Astrocyte of the spinal cord (primary cell): ENCODE measurements around the gene MORN1.
"Not testable (repeated sequence)": the region's sequence is repeated elsewhere in the genome, so short reads cannot be mapped to it uniquely, and the experiment has no call there.

Experiments used
- DNase-seq: peaks from one replicate; pipeline ENCODE4 v3.0.0; 2011; ENCODE audit warnings: low read depth, low spot score
- H3K4me3 ChIP-seq: 2 replicates; pipeline ENCODE4 v1.5.1; 2011; ENCODE audit warnings: low read depth, mild to moderate bottlenecking, low read length, moderate library complexity
- in situ Hi-C: cut with HindIII; loops from 2 replicates; pipeline ENCODE4 v1.10.0; 2017; ENCODE audit warnings: low sequenced_read_pairs
- TF ChIP-seq, protein P1 (sequence below): IDR thresholded peaks from 2 replicates; pipeline ENCODE4 v1.5.1; 2012; ENCODE audit warnings: low read depth, mild to moderate bottlenecking, low read length, inconsistent platforms

Gene MORN1

DNA sequence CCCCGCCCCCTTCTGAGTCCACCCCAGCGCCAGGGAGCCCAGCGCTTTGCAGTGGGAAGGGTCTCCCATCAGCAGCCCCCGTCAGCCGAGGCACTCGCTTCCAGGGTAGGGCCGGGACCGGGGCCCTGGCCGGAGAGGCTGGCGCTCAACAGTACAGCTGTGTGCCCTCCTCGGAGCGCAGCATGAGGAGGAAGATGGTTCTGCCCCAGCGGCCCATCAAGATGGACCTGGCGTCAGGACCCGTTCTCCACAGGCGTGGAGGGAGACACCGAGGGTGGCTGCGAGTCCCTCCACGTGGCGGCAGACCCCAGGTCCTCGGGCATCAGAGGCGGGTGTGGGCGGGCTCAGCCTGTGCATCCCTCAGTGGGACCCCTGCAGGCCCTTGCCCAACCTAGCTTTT, 54.3 kb downstream of the MORN1 start:
- TF ChIP-seq, protein P1, sequence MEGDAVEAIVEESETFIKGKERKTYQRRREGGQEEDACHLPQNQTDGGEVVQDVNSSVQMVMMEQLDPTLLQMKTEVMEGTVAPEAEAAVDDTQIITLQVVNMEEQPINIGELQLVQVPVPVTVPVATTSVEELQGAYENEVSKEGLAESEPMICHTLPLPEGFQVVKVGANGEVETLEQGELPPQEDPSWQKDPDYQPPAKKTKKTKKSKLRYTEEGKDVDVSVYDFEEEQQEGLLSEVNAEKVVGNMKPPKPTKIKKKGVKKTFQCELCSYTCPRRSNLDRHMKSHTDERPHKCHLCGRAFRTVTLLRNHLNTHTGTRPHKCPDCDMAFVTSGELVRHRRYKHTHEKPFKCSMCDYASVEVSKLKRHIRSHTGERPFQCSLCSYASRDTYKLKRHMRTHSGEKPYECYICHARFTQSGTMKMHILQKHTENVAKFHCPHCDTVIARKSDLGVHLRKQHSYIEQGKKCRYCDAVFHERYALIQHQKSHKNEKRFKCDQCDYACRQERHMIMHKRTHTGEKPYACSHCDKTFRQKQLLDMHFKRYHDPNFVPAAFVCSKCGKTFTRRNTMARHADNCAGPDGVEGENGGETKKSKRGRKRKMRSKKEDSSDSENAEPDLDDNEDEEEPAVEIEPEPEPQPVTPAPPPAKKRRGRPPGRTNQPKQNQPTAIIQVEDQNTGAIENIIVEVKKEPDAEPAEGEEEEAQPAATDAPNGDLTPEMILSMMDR: no peak
- in situ Hi-C loops: no loop called here
- H3K4me3 ChIP-seq: no peak overlapping the region
- DNase-seq: no peak

DNA sequence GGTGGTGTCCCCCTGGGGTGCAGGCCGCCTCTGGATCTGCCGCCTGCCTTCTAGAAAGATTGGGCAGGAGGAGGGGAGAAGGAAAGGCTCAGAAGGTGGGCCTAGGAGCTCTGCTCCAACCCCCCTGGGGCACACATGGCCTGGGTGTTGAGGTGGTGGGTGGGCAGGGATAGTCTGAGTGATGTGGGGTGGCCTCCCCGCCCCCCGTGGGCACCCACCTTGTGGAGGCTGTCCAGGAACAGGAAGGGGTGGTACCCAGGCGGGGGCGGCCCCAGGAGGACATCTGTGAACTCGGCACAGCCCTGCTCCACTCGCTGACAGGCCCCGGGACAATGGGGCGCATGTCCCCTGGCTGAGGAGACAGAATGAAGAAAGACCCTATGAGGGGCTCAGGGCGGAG, 54.9 kb downstream of the MORN1 start:
- no peak for DNase-seq
- no peak overlapping the region for H3K4me3 ChIP-seq
- in situ Hi-C loops: no loop called here
- TF ChIP-seq, protein P1: no peak

DNA sequence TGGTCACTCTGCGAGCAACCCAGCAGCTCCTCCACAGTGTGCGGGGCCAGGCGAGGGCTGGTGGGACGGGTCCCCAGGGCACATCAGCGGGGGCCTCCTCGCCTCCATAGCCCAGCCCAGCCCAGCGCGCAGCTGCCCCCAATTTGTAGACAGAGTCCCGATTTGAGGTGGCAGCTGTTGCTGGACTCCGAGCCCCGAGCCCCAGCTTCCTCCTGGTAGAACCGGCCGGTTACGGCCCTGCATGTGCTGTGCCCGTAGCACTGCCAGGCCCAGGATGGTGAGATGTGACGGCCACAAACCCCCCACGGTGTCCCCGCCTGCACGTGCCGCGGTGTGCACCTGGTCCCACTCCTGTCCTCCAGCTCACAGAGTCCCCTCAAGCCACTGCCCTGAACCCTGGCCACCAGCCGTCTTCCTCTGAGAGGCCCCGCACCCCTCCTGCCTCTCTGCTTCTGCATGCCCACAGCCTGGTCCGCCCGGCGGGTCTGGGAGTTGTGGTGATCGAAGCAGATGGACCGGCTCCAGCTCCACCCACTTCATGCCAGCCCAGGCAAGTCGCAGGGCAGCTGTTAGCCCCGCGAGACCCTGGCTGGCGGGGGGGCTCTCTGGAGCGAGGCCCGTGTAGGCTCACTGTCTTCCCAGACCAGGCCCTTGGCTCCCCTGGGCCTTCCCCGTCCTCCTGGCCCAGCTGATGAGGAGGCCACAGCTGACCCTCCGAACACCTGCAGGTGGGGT, 55.5 kb downstream of the MORN1 start:
- TF ChIP-seq, protein P1: no peak
- in situ Hi-C loops: no loop called here
- H3K4me3 ChIP-seq: no peak overlapping the region
- DNase-seq: no peak

DNA sequence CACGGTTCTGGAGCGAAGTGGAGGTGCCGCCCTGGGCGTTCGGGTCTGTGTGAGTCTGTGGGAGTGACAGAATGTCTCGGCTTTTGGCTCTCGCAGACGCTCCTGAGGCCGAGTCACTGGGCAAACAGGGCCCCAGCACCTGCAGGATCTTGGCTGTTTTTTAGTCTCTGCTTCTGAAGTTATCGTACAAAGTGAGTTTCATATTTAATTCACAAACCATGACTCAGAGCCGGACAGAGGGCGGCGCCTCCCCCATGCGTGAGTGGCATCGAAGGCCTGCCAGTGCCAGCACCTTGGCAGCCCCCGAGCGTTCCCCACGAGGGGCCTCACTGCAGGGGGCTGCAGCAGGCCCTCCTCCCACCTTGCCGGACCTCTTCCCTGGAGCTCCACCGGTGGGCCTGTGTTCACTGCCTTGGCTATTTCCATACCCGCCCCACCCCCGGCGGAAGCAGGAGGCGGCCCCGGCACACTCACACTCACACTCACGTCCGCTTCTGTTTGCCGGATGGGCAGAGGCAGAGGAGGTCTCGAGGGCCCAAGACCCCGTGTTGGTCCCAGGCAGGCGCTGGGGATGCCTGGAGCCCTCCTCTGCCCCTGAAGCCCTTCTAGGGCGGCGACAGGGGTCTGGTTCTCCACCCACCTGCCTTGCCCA, 56.3 kb downstream of the MORN1 start:
- in situ Hi-C loops: no loop called here
- H3K4me3 ChIP-seq: no peak overlapping the region
- TF ChIP-seq, protein P1: no peak
- no peak for DNase-seq

DNA sequence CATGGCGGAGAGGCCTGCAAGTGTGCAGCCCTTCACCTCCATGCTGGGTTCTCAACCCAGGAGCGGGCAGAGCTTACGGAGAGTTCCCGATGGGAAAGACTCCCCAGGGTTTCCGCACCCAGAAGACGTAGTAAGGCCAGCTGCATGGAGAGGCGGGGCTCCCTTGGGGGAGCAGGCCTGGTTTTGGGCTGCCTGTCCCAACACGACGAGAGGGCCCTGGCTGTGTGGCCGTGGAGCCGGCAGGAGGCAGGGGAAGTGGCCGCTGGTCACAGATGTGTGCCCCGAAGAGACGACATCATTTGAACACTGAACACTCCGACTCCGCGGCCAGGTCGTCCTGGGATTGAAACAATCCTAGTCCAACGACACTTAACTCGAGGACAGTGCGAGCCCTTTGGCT, 57.0 kb downstream of the MORN1 start:
- no peak overlapping the region for H3K4me3 ChIP-seq
- TF ChIP-seq, protein P1: no peak

DNA sequence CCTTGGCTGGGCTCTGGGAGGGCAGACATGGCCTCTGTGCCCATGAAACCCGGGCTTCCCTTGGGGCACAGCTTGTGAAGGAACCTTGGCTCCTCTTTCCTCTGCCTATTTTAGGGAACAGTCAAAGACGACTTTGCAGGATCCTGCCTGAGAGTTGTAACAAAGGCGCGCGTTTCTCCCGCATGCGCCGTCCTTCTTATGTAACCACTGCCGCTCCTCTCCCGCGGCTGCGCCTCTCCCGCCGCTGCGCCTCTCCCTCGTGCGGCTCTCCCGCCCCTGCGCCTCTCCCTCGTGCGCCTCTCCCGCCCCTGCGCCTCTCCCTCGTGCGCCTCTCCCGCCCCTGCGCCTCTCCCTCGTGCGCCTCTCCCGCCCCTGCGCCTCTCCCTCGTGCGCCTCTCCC, 59.8 kb downstream of the MORN1 start:
- in situ Hi-C loops, H3K4me3 ChIP-seq, DNase-seq: not testable (repeated sequence)

More for the DNA sequence above, 57.0 kb downstream of the MORN1 start:
- in situ Hi-C loops: no loop called here
- DNase-seq: no peak

DNA sequence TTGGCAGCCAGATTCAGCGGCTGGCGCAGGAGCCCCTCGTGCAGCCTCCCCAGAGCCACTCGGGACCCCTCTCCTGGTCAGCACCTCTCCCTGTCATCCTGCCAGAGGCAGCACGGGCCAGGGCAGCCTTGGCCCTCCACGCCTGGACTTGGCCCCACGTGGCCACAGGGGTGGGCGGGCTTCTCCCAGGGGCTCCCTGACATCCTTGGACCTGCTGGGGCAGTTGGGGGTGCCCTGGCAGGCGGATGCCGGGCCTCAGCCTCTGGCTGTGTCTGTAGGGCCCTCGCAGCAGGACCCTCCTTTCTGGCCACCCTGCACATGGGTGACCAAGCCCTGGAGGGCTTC, 60.2 kb downstream of the MORN1 start:
- no peak overlapping the region for H3K4me3 ChIP-seq
- TF ChIP-seq, protein P1: no peak
- in situ Hi-C loops: no loop called here
- DNase-seq: no peak
